Activated T-cell treated with anti-CD3 and anti-CD28 coated beads, Interleukin-2, amount 50 U/mL, for 48 hours (primary cell): ENCODE data around the gene GRIFIN.

Experiments used
- DNase-seq, 2 experiments: peaks; one replicate each; pipeline ENCODE4 v3.0.0-alpha.2; 2020

Gene GRIFIN

GRCh38 chr7:2452643-2453270 lies 23.4 kb downstream of the GRIFIN start:
- DNase-seq = no peak

- peak; percentile 42 for DNase-seq
Measured at GRCh38 chr7:2452074-2452507, 24.1 kb downstream of the GRIFIN start.

GRCh38 chr7:2451171-2452073 lies 24.8 kb downstream of the GRIFIN start:
- peak; percentile 89 to 91 for DNase-seq

GRCh38 chr7:2450198-2451107 lies 25.7 kb downstream of the GRIFIN start:
- no peak for DNase-seq

- DNase-seq = no peak
Measured at GRCh38 chr7:2446676-2447075, 29.5 kb downstream of the GRIFIN start.

GRCh38 chr7:2445898-2446555 lies 30.2 kb downstream of the GRIFIN start:
- DNase-seq = no peak

GRCh38 chr7:2445047-2445446 lies 31.2 kb downstream of the GRIFIN start:
- no peak for DNase-seq

- DNase-seq = no peak
Measured at GRCh38 chr7:2444476-2444875, 31.7 kb downstream of the GRIFIN start.

- DNase-seq = no peak
Measured at GRCh38 chr7:2443491-2443890, 32.7 kb downstream of the GRIFIN start.

GRCh38 chr7:2441430-2442058 lies 34.7 kb downstream of the GRIFIN start:
- DNase-seq = no peak

- DNase-seq = no peak
Measured at GRCh38 chr7:2440608-2441245, 35.5 kb downstream of the GRIFIN start.

- DNase-seq = no peak
Measured at GRCh38 chr7:2438775-2439174, 37.4 kb downstream of the GRIFIN start.

GRCh38 chr7:2438186-2438585 lies 38.0 kb downstream of the GRIFIN start:
- DNase-seq = no peak

GRCh38 chr7:2437537-2438148 lies 38.6 kb downstream of the GRIFIN start:
- no peak for DNase-seq

GRCh38 chr7:2437136-2437535 lies 39.1 kb downstream of the GRIFIN start:
- no peak for DNase-seq

GRCh38 chr7:2436341-2437104 lies 39.7 kb downstream of the GRIFIN start:
- DNase-seq = no peak

GRCh38 chr7:2435146-2435545 lies 41.1 kb downstream of the GRIFIN start:
- DNase-seq = no peak

- no peak for DNase-seq
Measured at GRCh38 chr7:2433713-2434550, 42.3 kb downstream of the GRIFIN start.
